GM19328 (cell line): ENCODE data around the gene UFD1.

ENCODE experiments used
- ATAC-seq: cut with Tn5 transposase; IDR thresholded peaks from one replicate; pipeline ENCODE4 v1.9.1; 2021; ENCODE audit warnings: mild to moderate bottlenecking, moderate library complexity; ENCODE audit not compliant: unreplicated experiment

Gene UFD1

GRCh38 chr22:19402642-19403191 lies 76.3 kb downstream of the UFD1 start:
- ATAC-seq: no peak

DNA sequence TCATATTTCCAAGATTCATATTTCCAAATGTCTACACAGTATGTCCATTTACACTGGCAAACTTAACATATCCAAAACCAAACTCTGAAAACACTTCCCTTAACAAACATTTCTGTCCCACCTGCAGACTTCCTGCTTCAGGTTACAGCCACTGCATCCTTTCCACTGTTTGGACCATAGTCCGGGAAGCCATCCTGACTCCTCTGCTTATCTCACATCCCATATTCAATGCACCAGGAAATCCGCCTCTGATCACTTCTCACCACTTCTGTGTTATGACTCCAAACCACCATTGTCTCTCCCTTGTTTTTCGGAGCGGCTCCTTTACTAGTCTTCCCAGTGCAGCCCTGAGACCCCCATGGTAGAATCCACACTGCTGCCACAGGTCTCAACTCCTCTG lies 77.5 kb downstream of the UFD1 start:
- ATAC-seq: no peak

DNA sequence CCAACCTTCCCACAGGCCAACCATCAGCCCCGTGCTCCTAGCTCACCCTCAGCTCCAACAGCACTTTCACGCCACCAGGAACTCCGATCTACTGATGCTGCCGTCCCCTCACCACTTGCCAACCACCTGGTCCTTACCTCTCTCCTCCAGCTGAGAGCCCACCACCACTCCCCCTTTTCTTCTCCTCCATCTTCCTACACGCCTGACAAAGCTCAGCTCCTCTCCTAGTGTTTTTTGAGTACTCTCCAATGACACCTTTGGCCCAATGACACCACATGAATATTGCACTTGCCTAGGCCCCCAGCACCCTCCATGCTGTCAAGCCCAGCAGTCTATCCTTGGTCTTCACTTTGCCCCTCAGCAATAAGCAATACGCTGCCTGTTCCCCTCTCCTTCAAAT lies 78.1 kb downstream of the UFD1 start:
- ATAC-seq: no peak
